Lower leg skin (tissue), 3 donors: ENCODE measurements around the gene MTERF4.

ENCODE experiments used
- POLR2A ChIP-seq, 2 donors: fragments of 450-650 bp; IDR thresholded peaks; one replicate each; pipeline ENCODE4 v1.6.1; 2016 to 2017; ENCODE audit warnings: antibody characterized with exemption in 2 of 2, mild to moderate bottlenecking in 1 of 2, moderate library complexity in 1 of 2
- TF ChIP-seq, protein P1 (sequence below), 3 donors: fragments of 450-650 bp; IDR thresholded peaks; one replicate each; pipeline ENCODE4 v1.5.1; 2016; ENCODE audit warnings: antibody characterized with exemption in 3 of 3, mild to moderate bottlenecking in 3 of 3, moderate library complexity in 2 of 3

DNA sequence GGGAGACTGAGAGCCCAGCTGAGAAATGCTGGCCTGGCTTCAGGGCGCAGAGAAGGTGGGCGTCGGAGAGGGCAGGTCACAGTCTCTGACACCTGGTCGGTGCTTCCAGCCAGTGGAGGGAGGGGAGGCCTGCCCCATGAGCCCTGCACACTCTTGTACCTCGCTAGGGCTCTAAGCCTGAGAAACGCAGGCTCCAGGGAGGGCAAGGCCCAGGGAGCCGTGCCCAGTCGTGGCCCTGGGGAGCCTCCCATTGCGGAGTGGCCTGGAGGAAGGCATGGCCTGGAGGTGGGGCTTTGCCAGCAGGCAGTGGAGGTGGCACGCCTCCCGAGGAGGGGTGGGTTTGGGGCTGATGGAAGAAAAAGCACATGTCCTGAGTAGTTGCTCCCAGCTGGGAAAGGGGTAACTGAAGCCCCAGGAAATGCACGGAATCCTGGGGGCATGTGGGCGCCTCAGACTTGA lies 39.0 kb downstream of the MTERF4 start:
- TF ChIP-seq POLR2A (IDR thresholded peaks at IDR 0.05): no peak
- TF ChIP-seq, protein P1, sequence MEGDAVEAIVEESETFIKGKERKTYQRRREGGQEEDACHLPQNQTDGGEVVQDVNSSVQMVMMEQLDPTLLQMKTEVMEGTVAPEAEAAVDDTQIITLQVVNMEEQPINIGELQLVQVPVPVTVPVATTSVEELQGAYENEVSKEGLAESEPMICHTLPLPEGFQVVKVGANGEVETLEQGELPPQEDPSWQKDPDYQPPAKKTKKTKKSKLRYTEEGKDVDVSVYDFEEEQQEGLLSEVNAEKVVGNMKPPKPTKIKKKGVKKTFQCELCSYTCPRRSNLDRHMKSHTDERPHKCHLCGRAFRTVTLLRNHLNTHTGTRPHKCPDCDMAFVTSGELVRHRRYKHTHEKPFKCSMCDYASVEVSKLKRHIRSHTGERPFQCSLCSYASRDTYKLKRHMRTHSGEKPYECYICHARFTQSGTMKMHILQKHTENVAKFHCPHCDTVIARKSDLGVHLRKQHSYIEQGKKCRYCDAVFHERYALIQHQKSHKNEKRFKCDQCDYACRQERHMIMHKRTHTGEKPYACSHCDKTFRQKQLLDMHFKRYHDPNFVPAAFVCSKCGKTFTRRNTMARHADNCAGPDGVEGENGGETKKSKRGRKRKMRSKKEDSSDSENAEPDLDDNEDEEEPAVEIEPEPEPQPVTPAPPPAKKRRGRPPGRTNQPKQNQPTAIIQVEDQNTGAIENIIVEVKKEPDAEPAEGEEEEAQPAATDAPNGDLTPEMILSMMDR (IDR thresholded peaks at IDR 0.05): no peak
